ENCODE results near the gene EBF4. TPM values are rescaled to one million over a fixed set of nuclear protein-coding genes. Genes with fewer than 3 reads are reported as not detected.

The EBF4 gene
- total RNA-seq, 1 donor from 2014 or later: 1.3 TPM

DNA sequence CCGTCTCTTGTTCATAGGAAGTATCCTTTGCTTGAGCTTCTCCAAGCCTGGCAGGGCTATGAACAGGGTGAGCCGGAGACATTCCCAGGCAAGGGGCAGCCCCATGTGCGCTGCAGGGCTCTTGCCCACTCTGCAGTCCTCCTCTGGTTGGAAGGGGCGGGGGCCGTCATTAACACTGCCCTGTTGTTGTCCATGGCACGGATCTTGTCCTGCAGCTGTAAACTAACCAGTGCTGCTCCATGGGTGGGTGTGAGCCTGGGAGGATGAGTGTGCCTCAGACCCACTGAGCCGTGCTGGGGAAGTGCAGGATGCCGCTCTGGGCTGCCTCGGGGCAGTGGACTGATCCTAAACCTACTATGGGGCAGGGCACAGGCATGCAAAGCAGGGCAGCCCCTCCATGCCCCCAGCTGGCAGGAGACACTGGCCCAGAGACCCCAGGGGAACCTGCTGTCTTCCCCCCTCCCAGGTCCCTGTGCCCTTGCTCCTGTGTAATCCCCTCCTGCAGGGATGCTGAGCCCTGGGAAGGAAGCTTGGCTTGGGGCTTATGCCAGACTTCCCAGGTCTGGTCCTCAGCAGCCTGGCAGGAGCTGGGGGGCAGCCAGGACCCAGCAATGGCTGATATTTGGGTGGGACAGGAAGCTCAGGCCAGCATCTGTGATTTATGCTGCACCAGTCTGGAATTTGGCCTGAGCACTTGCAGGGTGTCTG, 8.5 kb downstream of the EBF4 start:
- Histone ChIP-seq H3K36me3 (ENCODE audit: control insufficient read depth, insufficient read depth, low read length) (no peaks in the 10 kb centered on the region), H3K27me3 (ENCODE audit: control insufficient read depth, insufficient read depth, low read length) (peaks cover 11% of the 10 kb centered on the region)

DNA sequence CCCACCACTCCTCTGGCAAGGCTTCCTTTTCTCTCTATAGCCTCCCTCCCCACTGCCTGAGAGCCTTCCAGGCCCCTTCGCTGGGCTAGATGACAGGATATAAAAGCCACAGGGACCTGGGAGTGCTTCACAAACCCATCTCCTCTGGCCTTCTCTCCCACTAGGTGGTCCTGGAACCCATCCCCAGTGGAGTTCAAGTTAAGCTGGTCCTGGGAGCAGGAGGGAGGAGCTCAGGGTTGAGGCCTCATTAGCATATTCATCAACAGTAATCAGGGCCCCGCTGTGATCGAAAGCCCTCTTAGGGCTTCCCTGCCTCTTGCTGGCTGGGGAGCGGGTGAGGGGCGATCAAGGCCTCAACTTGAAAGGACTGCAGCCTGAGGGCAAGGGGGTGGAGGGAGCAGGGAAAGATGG, 9.1 kb downstream of the EBF4 start:
- FAIRE-seq (no peak), DNase-seq (ENCODE audit: low read depth) (no peak)
- Histone ChIP-seq H3K36me3 (ENCODE audit: control insufficient read depth, insufficient read depth, low read length) (no peaks in the 10 kb centered on the region), H3K27me3 (ENCODE audit: control insufficient read depth, insufficient read depth, low read length) (peaks cover 11% of the 10 kb centered on the region), H3K4me3 (ENCODE audit: low read depth, low read length) (no peak overlapping the region)
- TF ChIP-seq, protein P1, sequence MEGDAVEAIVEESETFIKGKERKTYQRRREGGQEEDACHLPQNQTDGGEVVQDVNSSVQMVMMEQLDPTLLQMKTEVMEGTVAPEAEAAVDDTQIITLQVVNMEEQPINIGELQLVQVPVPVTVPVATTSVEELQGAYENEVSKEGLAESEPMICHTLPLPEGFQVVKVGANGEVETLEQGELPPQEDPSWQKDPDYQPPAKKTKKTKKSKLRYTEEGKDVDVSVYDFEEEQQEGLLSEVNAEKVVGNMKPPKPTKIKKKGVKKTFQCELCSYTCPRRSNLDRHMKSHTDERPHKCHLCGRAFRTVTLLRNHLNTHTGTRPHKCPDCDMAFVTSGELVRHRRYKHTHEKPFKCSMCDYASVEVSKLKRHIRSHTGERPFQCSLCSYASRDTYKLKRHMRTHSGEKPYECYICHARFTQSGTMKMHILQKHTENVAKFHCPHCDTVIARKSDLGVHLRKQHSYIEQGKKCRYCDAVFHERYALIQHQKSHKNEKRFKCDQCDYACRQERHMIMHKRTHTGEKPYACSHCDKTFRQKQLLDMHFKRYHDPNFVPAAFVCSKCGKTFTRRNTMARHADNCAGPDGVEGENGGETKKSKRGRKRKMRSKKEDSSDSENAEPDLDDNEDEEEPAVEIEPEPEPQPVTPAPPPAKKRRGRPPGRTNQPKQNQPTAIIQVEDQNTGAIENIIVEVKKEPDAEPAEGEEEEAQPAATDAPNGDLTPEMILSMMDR (IDR thresholded peaks at IDR 0.05; ENCODE audit: insufficient read depth, low read length, severe bottlenecking): no peak

More for the DNA sequence above, 8.5 kb downstream of the EBF4 start:
- TF ChIP-seq, protein P1 (IDR thresholded peaks at IDR 0.05; ENCODE audit: insufficient read depth, low read length, severe bottlenecking): no peak
- no peak overlapping the region for H3K4me3 ChIP-seq (ENCODE audit: low read depth, low read length)
- FAIRE-seq (peak; percentile 13), DNase-seq (ENCODE audit: low read depth) (no peak)

DNA sequence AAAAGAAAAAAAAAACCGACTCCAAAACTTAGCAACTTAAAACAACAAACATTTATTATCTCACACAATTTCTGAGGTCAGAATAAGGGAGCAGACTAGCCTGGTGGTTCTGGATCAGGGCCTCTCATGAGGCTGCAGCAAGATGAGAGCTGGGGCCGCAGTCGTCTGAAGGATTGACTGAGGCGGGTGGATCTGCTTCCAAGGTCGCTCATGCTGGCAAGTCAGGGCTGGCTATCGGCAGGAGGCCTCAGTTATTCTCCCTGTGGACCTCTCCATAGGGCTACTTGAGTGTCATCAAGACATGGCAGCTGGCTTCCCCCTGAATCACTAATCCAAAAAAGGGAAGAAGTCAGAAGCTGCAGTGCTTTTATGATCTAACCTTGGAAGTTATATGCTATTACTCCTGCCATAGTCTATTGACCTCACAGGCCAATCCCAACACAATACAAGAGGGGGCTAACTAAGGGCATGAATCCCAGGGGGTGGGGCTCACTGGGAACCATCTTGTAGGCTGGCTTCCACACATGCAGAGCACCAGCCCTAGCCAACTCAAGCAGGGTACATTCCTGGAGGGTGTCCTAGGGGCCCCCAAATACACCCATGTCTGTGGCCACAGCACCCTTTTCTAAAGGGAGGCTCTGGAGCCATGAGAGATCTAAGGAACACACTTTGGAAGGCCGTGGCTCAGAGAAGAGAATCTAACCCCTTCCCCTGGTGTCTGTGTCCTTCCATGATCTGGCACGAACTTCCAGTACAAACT, 11.3 kb downstream of the EBF4 start:
- no peak for DNase-seq (ENCODE audit: low read depth)
- H3K27me3 ChIP-seq (ENCODE audit: control insufficient read depth, insufficient read depth, low read length): peaks cover 7% of the 10 kb centered on the region
- no peaks in the 10 kb centered on the region for H3K36me3 ChIP-seq (ENCODE audit: control insufficient read depth, insufficient read depth, low read length)
- FAIRE-seq: no peak
- TF ChIP-seq, protein P1 (IDR thresholded peaks at IDR 0.05; ENCODE audit: insufficient read depth, low read length, severe bottlenecking): no peak
- no peak overlapping the region for H3K4me3 ChIP-seq (ENCODE audit: low read depth, low read length)

DNA sequence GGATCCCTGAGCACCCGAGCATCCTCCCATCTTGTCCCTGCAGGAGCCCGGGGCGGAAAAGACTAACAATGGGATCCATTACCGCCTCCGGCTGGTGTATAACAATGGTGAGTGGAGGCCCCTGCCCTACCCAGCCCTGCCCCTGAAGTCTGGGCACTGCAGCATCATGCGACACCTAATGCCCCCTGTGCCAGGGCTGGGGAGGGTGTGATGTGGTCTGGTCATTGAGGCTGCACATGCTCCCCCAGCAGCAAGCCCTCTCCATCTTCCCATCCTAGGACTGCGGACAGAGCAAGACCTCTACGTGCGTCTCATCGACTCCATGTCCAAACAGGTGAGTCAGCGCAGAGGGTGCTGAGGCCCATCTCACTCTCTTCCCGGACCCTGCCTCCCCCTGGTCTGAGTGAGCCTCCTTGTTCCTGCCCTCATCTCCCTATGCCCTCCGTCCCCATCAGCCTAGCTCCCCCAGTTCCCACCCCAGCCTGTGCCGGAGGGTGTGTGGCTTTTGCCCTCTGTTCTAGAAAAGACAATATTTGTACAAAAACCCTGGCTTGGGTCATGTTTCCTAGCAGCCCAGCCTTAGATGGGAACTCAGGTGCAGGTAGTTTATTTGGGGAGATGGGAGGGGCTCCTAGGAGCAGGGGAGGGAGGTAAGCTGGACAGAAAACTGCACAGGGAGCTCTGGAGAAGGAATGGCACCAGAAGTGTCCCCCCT, 13.5 kb downstream of the EBF4 start:
- no peak for DNase-seq (ENCODE audit: low read depth)
- H3K36me3 ChIP-seq (ENCODE audit: control insufficient read depth, insufficient read depth, low read length): no peaks in the 10 kb centered on the region
- FAIRE-seq: no peak
- TF ChIP-seq, protein P1 (IDR thresholded peaks at IDR 0.05; ENCODE audit: insufficient read depth, low read length, severe bottlenecking): no peak
- H3K27me3 ChIP-seq (ENCODE audit: control insufficient read depth, insufficient read depth, low read length): peaks cover 9% of the 10 kb centered on the region
- H3K4me3 ChIP-seq (ENCODE audit: low read depth, low read length): no peak overlapping the region

DNA sequence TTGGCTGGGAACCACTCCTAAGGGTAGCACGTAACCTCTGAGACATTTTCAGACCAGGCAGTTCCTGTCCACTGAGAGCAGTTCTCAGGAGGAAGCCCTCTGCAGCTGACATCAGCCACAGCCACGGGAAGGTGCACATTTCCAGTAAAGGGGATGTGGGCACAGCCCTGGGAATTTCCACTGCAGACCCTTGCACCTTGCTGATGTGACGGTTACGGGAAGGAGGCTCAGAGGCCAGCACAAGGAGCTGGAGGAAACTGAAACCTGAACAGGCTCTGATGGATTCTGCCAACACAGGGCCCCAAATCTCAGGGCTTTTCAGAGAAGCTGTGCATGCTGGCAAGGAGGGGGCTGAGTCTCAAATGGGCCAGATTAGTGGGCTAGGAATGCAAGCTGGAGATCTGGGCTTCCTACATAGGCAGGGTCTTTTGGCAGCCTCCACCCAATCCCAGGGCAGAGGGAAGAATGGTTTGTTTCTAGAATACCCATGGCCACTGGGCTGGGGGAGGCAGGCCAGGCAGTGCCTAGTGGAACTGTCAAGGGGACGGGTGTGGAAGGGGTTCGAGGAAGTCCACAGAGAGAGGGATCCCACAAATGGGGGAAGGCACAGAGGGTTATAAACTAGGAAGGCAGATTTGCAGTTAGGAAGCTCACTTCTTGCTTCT, 14.2 kb downstream of the EBF4 start:
- H3K36me3 ChIP-seq (ENCODE audit: control insufficient read depth, insufficient read depth, low read length): no peaks in the 10 kb centered on the region
- TF ChIP-seq, protein P1 (IDR thresholded peaks at IDR 0.05; ENCODE audit: insufficient read depth, low read length, severe bottlenecking): no peak
- peak; percentile 62 for FAIRE-seq
- peaks cover 9% of the 10 kb centered on the region for H3K27me3 ChIP-seq (ENCODE audit: control insufficient read depth, insufficient read depth, low read length)
- no peak overlapping the region for H3K4me3 ChIP-seq (ENCODE audit: low read depth, low read length)
- DNase-seq (ENCODE audit: low read depth): no peak
